Measurements from ENCODE around the gene SCAP. TPM values are rescaled to one million over a fixed set of nuclear protein-coding genes. Genes with fewer than 3 reads are reported as not detected.

The SCAP gene
- total and polyA plus RNA-seq, 2 experiments from 2014 or later: 35.5 to 141 TPM

GRCh38 chr3:47476644-47477199 lies 981 bp upstream of the SCAP start:
- peak overlapping the region; percentile 83; the same call in 1 of the 2 replicates for H2AFZ ChIP-seq
- TF ChIP-seq NANOG (IDR thresholded peaks at IDR 0.05; ENCODE audit: borderline replicate concordance) (no peak), STAT1 (IDR thresholded peaks at IDR 0.05; ENCODE audit: unreplicated experiment) (no peak), CTCF (conservative IDR thresholded peaks at IDR 0.05; ENCODE audit: low read depth in 2 of 2) (no peak), EZH2phosphoT487 (IDR thresholded peaks at IDR 0.05; ENCODE audit: unreplicated experiment) (no peak), EZH2 (IDR thresholded peaks at IDR 0.05; ENCODE audit: low read depth, unreplicated experiment) (no peak), CREB1 (CRISPR knock-in tag; IDR thresholded peaks at IDR 0.05; ENCODE audit: low read depth) (no peak), ZNF462 (CRISPR knock-in tag; IDR thresholded peaks at IDR 0.05) (no peak), ETS1 (IDR thresholded peaks at IDR 0.05) (no peak), ZNF331 (CRISPR knock-in tag; IDR thresholded peaks at IDR 0.05; ENCODE audit: low read depth) (no peak), POLR2AphosphoS5 (IDR thresholded peaks at IDR 0.05; ENCODE audit: low read depth) (no peak), JUNB (IDR thresholded peaks at IDR 0.05; ENCODE audit: unreplicated experiment) (no peak), ZNF114 (CRISPR knock-in tag; IDR thresholded peaks at IDR 0.05) (no peak), REST (IDR thresholded peaks at IDR 0.05; ENCODE audit: unreplicated experiment) (no peak)
- Mint-ChIP-seq H3K4me1 (peaks cover 40% of the 10 kb centered on the region), H3K4me3 (no peak overlapping the region; the same call in 2 of the 3 replicates), H3K9me3 (no peaks in the 10 kb centered on the region; the same call in 2 of the 3 replicates), H3K27ac (no peak overlapping the region), H3K36me3 (ENCODE audit: low read depth) (peaks cover 6% of the 10 kb centered on the region; the same call in 1 of the 3 replicates), H3K27me3 (ENCODE audit: insufficient read depth, low read depth, poor library complexity) (peaks cover 16% of the 10 kb centered on the region)
- peaks cover 24% of the 10 kb centered on the region for H3F3A ChIP-seq (replicated peaks; ENCODE audit: low read depth)
- 0 out of 2 replicates have a peak overlapping the region, but pooled peaks have one; percentile 6 for H3K27ac ChIP-seq (ENCODE audit: low read depth)
- no peaks in the 10 kb centered on the region for H3K36me3 ChIP-seq (ENCODE audit: insufficient read depth)
- ATAC-seq (no peak), DNase-seq (ENCODE audit: low spot score) (no peak)
- H3K4me3 ChIP-seq: no peak overlapping the region
- no peaks in the 10 kb centered on the region for H3K27me3 ChIP-seq (ENCODE audit: insufficient read depth)
- peaks cover 43% of the 10 kb centered on the region for H3K4me1 ChIP-seq (ENCODE audit: insufficient read depth)
- H4K20me1 ChIP-seq (replicated peaks; ENCODE audit: insufficient read depth): peaks cover 25% of the 10 kb centered on the region
- no peaks in the 10 kb centered on the region for H3K9me2 ChIP-seq (ENCODE audit: insufficient read depth)
- H3K4me2 ChIP-seq: no peak overlapping the region
- peaks cover 37% of the 10 kb centered on the region for H3K79me2 ChIP-seq (replicated peaks; ENCODE audit: insufficient read depth)
